Measurements from ENCODE around the gene CCDC170.
"Not testable (repeated sequence)": the region's sequence is repeated elsewhere in the genome, so short reads cannot be mapped to it uniquely, and the experiment has no call there.

Gene CCDC170

DNA sequence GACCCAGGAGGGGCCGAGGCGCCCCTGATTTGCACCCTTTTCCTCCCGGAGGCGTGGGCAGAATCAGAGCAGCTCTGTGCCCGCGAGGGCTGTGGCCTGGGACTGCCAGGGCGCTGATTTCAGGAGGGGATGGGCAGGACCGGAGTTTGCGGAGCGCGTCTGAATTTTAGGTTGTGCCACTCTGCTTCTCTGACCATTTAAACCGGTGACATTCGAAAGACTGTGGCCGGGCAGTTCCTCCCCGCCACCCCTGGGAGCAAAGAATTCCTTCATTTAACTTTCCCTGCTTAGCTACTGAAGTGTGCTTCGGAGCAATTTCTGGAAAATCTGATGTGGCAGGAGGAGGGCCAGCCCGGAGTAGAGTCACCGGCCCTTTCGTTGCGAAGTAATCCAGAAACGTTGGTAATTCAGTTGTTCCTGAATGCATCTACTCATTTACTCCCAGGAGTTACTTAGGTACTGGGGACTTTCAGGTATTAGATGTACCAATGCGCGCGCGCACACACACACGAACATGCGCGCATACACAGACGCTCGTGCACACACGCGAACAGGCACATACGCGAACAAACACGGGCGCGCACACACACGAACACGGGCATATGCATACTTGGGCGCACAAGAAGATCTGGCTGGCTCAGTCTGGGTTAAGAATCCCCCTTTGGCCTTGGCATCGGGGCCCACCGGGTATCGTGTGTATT lies 568 bp downstream of the CCDC170 start:
- FAIRE-seq: no peak

DNA sequence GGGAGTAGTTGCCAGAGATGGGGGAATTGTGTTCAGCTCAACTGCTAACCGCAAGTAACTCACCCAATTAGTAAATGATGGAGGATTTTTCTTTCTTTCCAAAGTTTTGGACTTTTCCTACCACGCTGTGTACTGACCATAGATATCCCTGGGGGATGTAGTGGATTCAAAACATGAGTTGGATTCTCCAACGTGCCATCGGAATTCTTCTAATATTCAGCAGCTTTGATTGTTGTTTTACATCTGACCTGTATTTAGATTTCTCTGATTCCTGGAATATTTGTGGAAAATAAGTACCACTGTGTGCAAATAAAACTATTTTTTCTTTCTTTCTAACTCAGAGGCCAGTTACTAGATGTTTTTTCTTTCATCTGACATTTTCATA lies 1.1 kb downstream of the CCDC170 start:
- no peak for FAIRE-seq

DNA sequence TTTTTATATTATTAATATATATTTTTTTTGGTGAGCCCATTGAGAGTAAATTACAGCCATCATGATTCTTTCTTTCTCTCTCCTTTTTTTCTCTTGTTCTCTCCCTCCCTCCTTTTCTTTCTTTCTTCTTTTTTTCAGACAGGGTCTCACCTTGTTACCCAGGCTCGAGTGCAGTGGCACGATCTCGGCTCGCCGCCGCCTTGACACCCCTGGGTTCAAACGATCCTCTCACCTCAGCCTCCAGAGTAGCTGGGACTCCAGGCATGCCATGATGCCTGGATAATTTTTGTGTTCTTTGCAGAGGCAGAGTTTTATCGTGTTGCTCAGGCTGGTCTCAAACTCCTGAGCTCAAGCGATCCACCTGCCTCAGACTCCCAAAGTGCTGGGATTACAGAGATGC lies 1.6 kb downstream of the CCDC170 start:
- FAIRE-seq: no peak

DNA sequence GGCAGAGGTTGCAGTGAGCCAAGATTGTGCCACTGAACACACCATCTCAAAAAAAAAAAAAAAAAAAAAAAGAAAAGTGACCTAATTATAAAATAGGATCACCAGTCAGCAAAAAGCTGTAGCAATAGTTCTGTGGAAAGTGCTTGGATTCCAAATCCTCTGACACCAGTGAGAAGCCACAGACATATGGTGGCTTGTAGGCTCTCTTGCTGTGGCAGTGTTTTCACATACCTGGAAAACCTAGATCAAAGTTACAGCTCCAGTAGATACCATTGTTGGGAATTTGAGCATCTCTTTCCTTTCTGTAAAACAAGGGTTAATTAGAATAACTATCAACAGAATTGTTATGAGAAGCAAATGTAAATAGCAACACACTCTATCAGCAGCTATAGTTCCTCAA lies 4.1 kb downstream of the CCDC170 start:
- FAIRE-seq: no peak

DNA sequence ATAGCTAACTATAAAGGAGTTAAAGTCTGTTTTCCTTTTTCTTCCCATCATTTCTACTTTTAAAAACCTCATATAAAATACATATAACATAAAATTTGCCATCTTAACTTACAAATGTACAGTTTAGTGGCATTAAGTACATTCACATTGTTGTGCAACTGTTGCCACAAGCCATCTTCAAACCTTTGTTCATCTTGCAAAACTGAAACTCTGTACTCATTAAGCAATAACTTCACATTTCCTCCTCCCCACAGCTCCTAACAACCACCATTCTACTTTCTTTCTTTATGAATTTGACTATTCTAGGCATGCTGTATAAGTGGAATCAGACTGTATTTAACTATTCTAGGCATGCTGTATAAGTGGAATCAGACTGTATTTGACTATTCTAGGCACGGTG lies 4.5 kb downstream of the CCDC170 start:
- FAIRE-seq: no peak

DNA sequence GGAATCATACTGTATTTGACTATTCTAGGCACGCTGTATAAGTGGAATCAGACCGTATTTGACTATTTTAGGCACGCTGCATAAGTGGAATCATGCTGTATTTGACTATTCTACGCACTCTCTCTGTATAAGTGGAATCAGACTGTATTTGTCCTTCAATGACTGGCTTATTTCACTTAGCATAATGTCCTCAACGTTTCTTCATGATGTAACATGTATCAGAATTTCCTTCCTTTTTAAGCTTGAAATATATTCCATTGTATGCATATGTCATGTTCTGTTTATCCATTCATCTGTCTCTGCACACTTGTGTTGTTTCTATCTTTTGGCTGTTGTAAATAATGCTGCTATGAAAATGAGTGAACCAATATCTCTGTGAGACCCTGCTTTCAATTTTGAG lies 5.7 kb downstream of the CCDC170 start:
- no peak for FAIRE-seq

GRCh38 chr6:151501511-151502136 lies 7.8 kb downstream of the CCDC170 start:
- no peak for FAIRE-seq

DNA sequence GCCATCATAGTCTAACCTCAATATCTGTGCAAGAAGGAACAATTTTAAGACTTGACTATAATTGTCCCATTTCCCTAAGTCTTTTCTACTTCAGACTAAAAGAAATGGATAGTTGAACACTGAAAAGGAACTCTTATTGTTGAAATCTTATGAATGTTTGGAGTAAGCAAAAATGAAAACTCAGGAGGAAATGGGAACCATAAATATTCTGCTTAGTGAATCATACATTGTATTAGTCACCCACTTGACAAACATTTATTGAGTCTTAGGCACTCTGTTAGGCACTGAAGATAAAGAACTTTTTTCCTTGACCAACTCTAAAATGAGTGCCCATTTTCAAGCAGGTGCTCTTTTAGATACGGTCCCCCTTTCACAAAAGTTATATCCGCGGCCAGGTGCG lies 8.7 kb downstream of the CCDC170 start:
- FAIRE-seq: no peak

GRCh38 chr6:151506761-151507160 lies 12.9 kb downstream of the CCDC170 start:
- no peak for FAIRE-seq

GRCh38 chr6:151509048-151509447 lies 15.2 kb downstream of the CCDC170 start:
- no peak for FAIRE-seq

DNA sequence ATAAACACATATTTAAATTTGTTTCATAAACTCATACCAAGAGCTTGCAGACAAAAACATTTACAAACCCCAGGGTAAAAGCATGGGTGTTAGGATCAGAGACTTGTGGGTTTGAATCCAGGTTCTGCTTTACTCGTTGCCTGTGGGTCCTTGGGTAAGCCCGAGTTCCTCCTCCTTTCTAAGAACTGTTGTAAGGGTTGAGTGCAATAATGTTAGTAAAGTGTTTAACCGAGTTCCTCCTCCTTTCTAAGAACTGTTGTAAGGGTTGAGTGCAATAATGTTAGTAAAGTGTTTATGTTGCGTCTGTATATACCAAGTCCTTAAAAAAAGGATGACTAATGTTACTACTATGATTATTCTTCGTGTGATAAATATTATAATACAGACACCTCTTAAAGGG lies 18.7 kb downstream of the CCDC170 start:
- FAIRE-seq: no peak

- FAIRE-seq: no peak
These were observed 20.3 kb downstream of the CCDC170 start for GRCh38 chr6:151514000-151514730.

- not testable (repeated sequence) for FAIRE-seq
These were observed 25.2 kb downstream of the CCDC170 start for GRCh38 chr6:151518992-151519391.

DNA sequence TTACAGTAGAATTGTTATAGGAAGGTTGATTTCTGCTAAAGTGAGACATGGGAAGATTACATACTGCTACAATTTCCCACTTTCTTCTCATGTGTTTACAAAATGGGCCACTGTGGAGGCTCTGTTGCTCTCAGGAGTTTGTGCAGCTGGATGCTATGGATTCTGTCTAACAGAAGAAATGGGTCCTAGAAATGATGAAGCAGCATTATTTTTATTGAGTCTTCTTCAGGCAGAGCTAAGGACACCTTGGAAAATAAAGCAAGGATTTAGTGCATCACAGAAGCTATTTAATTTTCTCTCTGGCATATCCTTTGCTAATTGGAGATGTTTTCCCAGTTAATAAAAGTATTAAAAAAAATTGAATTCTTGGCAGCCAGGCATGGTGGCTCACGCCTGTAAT lies 29.2 kb downstream of the CCDC170 start:
- no peak for FAIRE-seq

DNA sequence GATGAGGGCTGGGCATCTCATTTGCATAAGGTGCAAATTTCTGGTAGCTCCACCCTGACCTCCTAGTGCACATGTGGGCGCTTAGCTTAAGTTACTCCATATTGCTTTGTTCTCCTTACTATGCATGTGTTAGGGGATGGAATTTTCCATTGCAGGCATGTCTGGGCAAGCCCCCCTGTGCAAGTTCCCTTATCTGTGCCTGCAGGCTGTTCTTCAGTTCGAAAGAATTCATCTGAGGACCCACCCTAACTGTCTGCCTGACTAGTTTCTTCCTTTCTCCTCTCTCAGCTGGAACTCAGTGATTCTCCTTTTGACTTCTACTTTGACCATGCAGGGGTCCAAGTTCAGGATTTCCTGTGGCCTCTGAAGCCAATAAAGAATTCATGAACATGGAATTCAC lies 30.2 kb downstream of the CCDC170 start:
- FAIRE-seq: no peak

DNA sequence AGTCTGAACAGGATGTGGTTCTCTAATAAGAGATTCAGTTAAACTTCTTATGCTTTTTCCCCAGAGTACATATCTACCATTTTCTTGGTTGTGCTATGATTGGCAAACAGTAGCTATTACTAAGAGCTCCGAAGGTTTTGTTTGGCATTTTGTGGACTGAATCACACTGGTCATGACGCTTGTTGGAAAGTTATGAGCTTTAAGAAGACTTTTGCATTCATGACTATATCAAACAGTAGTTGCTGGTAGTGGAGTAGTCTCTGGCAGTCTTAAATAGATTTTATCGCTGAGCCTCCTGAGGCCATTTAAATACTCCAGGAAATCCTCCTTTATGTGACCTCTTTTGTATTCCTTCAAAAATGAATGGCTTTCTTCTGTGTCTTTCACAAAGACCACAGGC lies 40.8 kb downstream of the CCDC170 start:
- no peak for FAIRE-seq

DNA sequence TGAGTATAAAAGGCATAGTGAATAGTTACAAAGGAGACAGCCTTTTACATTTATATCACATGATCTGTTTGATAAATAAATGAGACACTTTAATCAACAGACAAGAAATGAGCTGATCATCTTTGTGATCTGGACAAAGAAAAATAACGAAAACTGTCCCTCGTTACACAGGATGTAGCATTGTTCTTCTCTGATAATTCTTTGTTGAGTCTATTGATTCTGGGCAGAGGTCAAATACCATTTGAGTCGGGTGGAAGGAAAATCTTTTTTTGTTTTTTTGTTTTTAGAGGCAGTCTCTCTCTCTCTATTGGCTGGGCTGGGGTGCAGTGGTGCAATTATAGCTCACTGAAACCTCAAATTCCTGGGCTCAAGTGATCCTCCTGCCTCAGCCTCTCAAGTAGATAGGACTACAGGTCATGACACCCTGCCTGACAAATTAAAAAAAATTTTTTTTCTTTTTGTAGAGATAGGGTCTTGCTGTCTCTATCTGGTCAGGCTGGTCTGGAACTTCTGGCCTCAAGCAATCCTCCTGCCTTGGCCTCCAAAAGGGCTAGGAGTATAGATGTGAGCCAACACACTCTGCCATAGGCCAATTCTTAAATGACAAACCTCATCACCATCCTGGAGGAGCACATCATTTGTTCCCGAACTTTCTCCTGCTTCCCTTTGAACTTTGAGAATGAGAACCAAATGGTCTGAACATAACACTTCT lies 41.8 kb downstream of the CCDC170 start:
- no peak for FAIRE-seq

DNA sequence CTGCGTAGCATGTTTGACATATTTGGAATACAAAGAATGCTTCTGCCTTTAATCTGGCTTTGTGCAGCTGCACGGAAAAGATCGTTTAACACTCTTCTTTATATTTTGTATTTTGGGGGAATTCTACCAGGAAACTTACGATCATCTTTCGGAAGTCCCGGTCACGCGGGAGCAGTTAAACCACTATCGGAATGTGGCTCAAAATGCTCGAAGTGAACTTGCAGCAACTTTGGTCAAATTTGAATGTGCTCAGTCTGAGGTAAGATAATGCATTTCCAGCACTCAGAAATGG lies 42.3 kb downstream of the CCDC170 start:
- FAIRE-seq: no peak

DNA sequence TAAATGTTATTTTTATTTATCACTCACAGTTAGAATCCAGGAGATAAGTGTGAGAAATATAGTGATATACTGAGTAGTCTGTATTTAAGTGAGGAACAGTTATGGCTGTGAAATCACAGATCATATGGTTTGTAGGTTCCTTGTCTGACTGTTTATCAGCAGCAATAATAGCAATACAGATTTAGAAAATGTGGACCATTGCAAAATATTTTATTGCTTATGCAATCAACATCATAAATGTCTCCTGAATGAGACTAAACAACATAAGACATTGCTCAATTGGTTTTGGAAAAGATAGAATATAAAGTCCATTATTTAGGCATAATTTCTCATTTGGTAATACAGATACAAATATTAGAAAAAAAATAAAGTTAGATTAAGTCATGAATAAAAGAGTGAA lies 43.7 kb downstream of the CCDC170 start:
- no peak for FAIRE-seq

- FAIRE-seq: no peak
These were observed 45.9 kb downstream of the CCDC170 start for GRCh38 chr6:151539506-151540268.

DNA sequence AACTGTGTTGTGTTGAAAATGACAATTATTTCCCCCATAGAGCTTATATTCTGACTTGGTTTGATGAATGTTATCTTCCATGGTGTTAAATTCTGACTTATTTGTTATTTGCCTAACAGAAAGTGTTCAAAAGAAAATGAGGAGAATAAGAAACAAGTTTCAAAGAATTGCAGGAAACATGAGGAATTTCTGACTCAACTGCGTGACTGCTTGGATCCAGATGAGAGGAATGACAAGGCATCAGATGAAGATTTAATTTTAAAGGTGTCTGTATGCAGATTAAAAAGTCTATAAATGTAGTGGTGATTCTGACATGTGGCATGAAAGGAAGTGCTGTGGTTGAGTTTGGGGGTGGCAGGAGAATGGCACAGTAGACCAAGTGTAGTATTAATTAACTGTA lies 50.6 kb downstream of the CCDC170 start:
- FAIRE-seq: no peak

DNA sequence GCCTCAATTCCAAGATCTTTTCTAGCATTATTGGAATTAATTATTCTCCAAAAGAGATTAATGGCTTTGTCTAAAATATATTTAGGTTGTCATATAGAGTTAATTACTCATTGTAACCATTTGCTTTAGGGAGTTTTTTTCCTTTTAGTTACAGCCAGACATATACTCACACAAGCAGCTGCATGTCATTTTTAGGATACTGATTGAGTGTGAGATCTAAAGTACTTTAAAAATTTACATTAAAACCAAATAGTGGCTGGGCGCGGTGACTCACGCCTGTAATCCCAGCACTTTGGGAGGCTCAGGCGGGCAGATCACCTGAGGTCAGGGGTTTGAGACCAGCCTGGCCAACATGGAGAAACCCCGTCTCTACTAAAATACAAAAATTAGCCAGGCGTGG lies 51.1 kb downstream of the CCDC170 start:
- FAIRE-seq: not testable (repeated sequence)

All from G401.6 (cell line).